ENCODE data around the gene UGT2A2.

The UGT2A2 gene

DNA sequence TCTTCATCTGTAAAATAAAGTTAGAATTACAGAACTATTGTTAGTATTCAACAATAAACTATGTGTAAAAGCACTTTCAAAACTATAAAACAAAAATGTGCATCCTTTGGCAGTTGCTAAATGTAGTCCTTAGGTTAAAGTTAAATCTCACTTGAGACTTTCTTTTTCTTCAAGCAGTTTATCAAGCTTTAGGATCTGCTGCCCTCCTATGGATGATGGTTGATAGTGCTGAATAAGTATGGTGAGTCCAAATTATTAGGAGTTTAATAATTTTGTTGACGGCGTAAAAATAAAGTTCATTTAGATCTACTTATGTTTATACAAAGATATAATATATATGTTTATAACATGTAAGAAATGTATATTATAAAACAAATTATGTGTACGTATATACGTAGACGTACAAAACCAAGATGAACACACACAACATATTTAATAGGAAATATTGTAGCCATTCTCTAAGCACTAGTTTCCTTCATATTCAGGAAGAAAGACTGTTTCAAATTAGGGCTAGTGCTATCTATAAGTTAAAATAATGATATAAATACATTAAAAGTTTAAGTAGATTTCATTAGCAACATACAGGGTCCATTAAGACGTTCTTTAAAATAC lies 22.3 kb downstream of the UGT2A2 start:
- TF ChIP-seq, protein P1, sequence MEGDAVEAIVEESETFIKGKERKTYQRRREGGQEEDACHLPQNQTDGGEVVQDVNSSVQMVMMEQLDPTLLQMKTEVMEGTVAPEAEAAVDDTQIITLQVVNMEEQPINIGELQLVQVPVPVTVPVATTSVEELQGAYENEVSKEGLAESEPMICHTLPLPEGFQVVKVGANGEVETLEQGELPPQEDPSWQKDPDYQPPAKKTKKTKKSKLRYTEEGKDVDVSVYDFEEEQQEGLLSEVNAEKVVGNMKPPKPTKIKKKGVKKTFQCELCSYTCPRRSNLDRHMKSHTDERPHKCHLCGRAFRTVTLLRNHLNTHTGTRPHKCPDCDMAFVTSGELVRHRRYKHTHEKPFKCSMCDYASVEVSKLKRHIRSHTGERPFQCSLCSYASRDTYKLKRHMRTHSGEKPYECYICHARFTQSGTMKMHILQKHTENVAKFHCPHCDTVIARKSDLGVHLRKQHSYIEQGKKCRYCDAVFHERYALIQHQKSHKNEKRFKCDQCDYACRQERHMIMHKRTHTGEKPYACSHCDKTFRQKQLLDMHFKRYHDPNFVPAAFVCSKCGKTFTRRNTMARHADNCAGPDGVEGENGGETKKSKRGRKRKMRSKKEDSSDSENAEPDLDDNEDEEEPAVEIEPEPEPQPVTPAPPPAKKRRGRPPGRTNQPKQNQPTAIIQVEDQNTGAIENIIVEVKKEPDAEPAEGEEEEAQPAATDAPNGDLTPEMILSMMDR (IDR thresholded peaks at IDR 0.05; ENCODE audit: low read depth, low read length): peak; percentile 23; the same call in 1 of the 2 replicates
- Histone ChIP-seq H3K27me3 (ENCODE audit: insufficient read depth, low read depth, severe bottlenecking) (no peaks in the 10 kb centered on the region), H3K27ac (no peak overlapping the region), H3K4me3 (ENCODE audit: low read depth, low read length) (no peak overlapping the region), H3K9me3 (ENCODE audit: severe bottlenecking) (no peaks in the 10 kb centered on the region), H3K36me3 (no peaks in the 10 kb centered on the region)
- peak; percentile 8 for DNase-seq

DNA sequence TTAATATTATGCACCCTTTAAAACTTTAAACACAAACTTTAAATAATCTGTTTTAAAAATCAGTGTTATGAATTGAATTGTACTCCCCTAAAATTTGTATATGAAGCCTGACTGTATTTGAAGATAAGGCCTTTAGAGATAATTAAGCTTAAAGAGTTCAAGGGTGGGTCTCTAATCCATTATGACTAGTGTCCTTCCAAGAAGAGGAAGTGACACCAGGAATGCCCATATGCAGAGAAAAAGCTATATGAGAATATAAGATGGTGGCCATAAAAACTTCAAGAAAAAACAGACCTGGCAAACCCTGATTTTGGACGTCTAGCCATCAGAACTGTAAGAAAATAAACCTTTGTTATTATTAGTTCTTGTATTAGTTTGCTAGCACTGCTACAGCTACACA lies 29.0 kb downstream of the UGT2A2 start:
- H3K4me3 ChIP-seq (ENCODE audit: low read depth, low read length): no peak overlapping the region
- no peaks in the 10 kb centered on the region for H3K27me3 ChIP-seq (ENCODE audit: insufficient read depth, low read depth, severe bottlenecking)
- no peaks in the 10 kb centered on the region for H3K9me3 ChIP-seq (ENCODE audit: severe bottlenecking)
- TF ChIP-seq, protein P1 (IDR thresholded peaks at IDR 0.05; ENCODE audit: low read depth, low read length): no peak
- DNase-seq: no peak
- H3K36me3 ChIP-seq: no peaks in the 10 kb centered on the region
- no peak overlapping the region for H3K27ac ChIP-seq

DNA sequence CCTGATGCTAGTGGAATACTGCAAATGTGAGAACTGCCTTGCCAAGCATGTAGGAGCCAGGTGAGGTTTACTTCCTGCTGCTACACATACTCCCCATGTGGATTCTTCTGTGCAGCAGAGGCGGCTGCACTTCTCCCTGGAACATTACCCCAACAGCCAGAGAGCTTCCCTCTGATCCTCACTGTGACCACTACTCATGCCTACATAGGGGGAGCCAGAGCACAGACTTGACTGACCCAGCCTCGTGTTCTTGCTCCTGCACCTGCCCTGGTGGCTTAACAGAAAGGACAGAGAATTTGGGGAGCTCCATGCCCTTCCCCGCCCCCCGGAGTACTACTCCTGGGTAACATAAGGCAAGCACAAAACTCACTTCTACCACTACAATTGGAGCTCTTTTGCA lies 38.4 kb downstream of the UGT2A2 start:
- Histone ChIP-seq H3K27me3 (ENCODE audit: insufficient read depth, low read depth, severe bottlenecking) (no peaks in the 10 kb centered on the region), H3K27ac (no peak overlapping the region), H3K36me3 (no peaks in the 10 kb centered on the region), H3K4me3 (ENCODE audit: low read depth, low read length) (no peak overlapping the region), H3K9me3 (ENCODE audit: severe bottlenecking) (no peaks in the 10 kb centered on the region)
- no peak for DNase-seq
- TF ChIP-seq, protein P1 (IDR thresholded peaks at IDR 0.05; ENCODE audit: low read depth, low read length): no peak

DNA sequence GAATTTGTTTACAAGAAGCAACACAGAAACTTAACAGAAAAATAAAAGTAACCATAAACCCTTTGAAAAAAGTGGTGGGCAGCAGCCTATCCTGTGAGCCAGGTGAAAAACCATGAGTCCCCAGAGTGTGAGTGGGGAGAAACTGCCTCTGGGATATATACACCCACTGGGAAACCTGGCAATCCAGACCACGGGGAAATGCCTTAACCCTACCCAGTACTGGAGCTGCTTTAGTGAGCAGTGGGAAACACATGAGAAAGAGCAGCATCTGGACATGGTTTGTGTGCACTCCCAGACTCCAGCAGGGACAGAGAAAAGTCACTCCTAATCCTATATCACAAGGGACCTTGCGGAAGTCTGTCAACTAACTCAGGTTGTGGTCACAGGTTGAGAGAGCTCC lies 39.4 kb downstream of the UGT2A2 start:
- no peak for DNase-seq
- Histone ChIP-seq H3K27me3 (ENCODE audit: insufficient read depth, low read depth, severe bottlenecking) (no peaks in the 10 kb centered on the region), H3K4me3 (ENCODE audit: low read depth, low read length) (no peak overlapping the region), H3K27ac (no peak overlapping the region), H3K36me3 (no peaks in the 10 kb centered on the region), H3K9me3 (ENCODE audit: severe bottlenecking) (no peaks in the 10 kb centered on the region)
- TF ChIP-seq, protein P1 (IDR thresholded peaks at IDR 0.05; ENCODE audit: low read depth, low read length): no peak

DNA sequence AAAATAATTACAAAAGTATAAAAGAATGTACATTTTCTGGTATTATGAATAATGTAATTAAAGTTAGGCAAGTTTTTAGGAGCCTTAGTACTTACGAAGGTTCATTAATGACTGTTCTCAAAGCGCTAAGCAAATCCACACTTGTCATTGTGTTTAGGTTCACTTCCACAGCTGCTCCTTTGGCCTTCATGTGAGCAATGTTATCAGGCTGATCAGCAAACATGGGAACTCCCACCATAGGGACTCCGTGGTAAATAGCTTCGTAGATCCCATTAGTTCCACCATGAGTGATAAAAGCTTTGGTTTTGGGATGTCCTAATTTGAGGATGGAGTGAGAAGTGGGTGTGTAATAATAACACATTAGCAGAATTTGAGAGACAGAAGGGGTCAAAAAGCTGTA lies 45.1 kb downstream of the UGT2A2 start:
- no peak overlapping the region for H3K4me3 ChIP-seq (ENCODE audit: low read depth, low read length)
- TF ChIP-seq, protein P1 (IDR thresholded peaks at IDR 0.05; ENCODE audit: low read depth, low read length): no peak
- H3K9me3 ChIP-seq (ENCODE audit: severe bottlenecking): no peaks in the 10 kb centered on the region
- H3K27ac ChIP-seq: no peak overlapping the region
- no peaks in the 10 kb centered on the region for H3K27me3 ChIP-seq (ENCODE audit: insufficient read depth, low read depth, severe bottlenecking)
- DNase-seq: no peak
- H3K36me3 ChIP-seq: no peaks in the 10 kb centered on the region

DNA sequence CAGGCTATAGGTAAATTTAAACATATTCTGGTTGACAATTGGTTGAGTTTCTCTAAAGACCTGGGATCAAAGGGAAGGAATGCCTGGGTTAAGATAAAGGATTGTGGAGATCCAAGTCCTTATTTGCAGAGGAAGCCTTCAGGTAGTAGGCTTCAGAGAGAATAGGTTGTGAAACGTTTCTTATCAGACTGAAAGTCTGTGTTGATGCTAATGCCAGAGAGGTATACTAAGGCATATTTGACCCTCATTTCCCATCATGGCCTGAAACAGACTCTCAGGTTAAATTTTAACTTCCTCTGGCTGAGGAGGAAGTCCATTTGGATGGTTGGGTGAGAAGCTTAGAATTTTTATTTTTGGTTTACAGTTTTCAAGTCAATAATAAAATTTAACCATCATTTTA lies 48.1 kb downstream of the UGT2A2 start:
- no peak overlapping the region for H3K4me3 ChIP-seq (ENCODE audit: low read depth, low read length)
- TF ChIP-seq, protein P1 (IDR thresholded peaks at IDR 0.05; ENCODE audit: low read depth, low read length): no peak
- H3K27me3 ChIP-seq (ENCODE audit: insufficient read depth, low read depth, severe bottlenecking): no peaks in the 10 kb centered on the region
- no peak overlapping the region for H3K27ac ChIP-seq
- H3K9me3 ChIP-seq (ENCODE audit: severe bottlenecking): no peaks in the 10 kb centered on the region
- no peak for DNase-seq
- H3K36me3 ChIP-seq: no peaks in the 10 kb centered on the region

Data from WERI-Rb-1 (cell line).